Thymus (tissue), 11 donors: ENCODE results near the gene MARK3. TPM values are rescaled to one million over a fixed set of nuclear protein-coding genes. Genes with fewer than 3 reads are reported as not detected.

Source experiments
- DNase-seq, 9 donors: peaks; one replicate each; pipeline ENCODE4 v3.0.0-alpha.2; 2013; ENCODE audit warnings: low spot score in 9 of 9, low read depth in 6 of 9, missing footprints in 1 of 9
- H3K27ac ChIP-seq, 2 donors: one replicate each; pipeline ENCODE4 v1.5.1; 2013; ENCODE audit warnings: control low read depth in 1 of 2, low read depth in 1 of 2, low read length in 1 of 2, mild to moderate bottlenecking in 1 of 2, moderate library complexity in 1 of 2
- H3K27me3 ChIP-seq, 2 donors: one replicate each; pipeline ENCODE4 v1.5.1; 2013; ENCODE audit warnings: low read length in 1 of 2; ENCODE audit not compliant: control insufficient read depth in 2 of 2, insufficient read depth in 1 of 2
- H3K36me3 ChIP-seq, 2 donors: one replicate each; pipeline ENCODE4 v1.5.1; 2013; ENCODE audit warnings: low read length in 1 of 2, mild to moderate bottlenecking in 1 of 2, moderate library complexity in 1 of 2; ENCODE audit not compliant: control insufficient read depth in 2 of 2, insufficient read depth in 2 of 2
- H3K4me1 ChIP-seq, 2 donors: one replicate each; pipeline ENCODE4 v1.5.1; 2013; ENCODE audit warnings: low read length in 2 of 2; ENCODE audit not compliant: control insufficient read depth in 2 of 2, insufficient read depth in 2 of 2
- H3K4me3 ChIP-seq, 2 donors: one replicate each; pipeline ENCODE4 v1.5.1; 2013; ENCODE audit warnings: low read length in 2 of 2, control low read depth in 1 of 2, mild to moderate bottlenecking in 1 of 2
- H3K9me3 ChIP-seq, 2 donors: one replicate each; pipeline ENCODE4 v1.5.1; 2013; ENCODE audit warnings: low read length in 1 of 2, mild to moderate bottlenecking in 1 of 2; ENCODE audit not compliant: control insufficient read depth in 2 of 2, insufficient read depth in 1 of 2
- WGBS: extraction: QIAGEN DNeasy Blood & Tissue Kit; methylation state at CpG from one replicate; pipeline ENCODE4 v1.1.7; 2013; 5-methylcytosine and 5-hydroxymethylcytosine counted together
- polyA plus RNA-seq: library from polyadenylated mRNA; stranded (reverse); fragments of 200-250 nt; gene quantifications from one replicate; pipeline ENCODE4 v1.2.3, GENCODE V29; 2013
- total RNA-seq: library from RNA; stranded (reverse); fragments of 120-200 nt; gene quantifications from one replicate; pipeline ENCODE4 v1.2.4, GENCODE V29; 2013
- donor health status: healthy.

The MARK3 gene
- total and polyA plus RNA-seq, 2 donors, result 50.8 to 91.6 TPM

DNA sequence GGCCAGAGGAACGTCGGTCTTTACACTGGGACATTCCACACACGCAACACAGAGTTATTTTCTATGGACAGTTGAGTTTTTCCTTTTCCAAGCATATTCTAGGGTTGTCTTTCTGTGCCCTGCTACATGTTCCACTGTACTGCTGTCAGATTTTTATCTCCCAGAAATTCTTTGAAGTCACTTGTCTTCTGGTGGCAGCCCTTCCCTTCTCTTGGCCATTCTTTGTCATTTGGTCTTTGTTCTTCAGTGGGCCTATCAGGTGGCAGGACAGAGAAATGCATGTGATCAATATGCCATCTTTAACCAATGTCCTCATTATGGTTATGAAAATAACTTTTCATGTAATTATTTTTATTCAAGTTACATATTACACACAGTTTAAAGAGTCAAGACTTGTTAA, 36.3 kb downstream of the MARK3 start:
- WGBS, result 97% methylated on average over 3 of the region's 3 CpGs
- no peaks in the 10 kb centered on the region for H3K9me3 ChIP-seq
- no peak overlapping the region for H3K4me3 ChIP-seq
- H3K36me3 ChIP-seq, result peaks cover 12% of the 10 kb centered on the region in 2 donors
- H3K27me3 ChIP-seq, result no peaks in the 10 kb centered on the region
- H3K4me1 ChIP-seq, result no peaks in the 10 kb centered on the region
- H3K27ac ChIP-seq, result no peak overlapping the region
- no peak for DNase-seq

DNA sequence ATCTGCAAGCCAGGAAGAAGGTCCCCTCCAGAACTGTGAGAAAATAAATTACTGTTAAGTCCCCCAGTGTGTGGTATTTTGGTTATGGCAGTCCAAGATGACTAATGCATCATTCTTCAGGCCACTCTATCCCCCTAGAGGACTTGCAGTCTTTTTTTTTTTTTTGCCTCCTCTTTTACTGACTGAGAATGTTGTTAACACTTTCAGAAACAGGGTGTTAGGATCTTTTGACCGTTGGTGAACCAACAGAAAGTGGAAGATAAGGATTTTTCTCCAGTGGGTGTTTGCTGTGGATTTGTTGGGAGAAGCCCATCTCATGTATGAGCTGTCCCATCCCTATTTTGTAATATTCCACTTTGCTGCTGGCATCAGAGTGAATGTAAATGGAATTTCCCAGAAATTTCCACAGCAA, 37.8 kb downstream of the MARK3 start:
- WGBS, result 95% methylated on average over 1 of the region's 1 CpG
- no peak overlapping the region for H3K27ac ChIP-seq

DNA sequence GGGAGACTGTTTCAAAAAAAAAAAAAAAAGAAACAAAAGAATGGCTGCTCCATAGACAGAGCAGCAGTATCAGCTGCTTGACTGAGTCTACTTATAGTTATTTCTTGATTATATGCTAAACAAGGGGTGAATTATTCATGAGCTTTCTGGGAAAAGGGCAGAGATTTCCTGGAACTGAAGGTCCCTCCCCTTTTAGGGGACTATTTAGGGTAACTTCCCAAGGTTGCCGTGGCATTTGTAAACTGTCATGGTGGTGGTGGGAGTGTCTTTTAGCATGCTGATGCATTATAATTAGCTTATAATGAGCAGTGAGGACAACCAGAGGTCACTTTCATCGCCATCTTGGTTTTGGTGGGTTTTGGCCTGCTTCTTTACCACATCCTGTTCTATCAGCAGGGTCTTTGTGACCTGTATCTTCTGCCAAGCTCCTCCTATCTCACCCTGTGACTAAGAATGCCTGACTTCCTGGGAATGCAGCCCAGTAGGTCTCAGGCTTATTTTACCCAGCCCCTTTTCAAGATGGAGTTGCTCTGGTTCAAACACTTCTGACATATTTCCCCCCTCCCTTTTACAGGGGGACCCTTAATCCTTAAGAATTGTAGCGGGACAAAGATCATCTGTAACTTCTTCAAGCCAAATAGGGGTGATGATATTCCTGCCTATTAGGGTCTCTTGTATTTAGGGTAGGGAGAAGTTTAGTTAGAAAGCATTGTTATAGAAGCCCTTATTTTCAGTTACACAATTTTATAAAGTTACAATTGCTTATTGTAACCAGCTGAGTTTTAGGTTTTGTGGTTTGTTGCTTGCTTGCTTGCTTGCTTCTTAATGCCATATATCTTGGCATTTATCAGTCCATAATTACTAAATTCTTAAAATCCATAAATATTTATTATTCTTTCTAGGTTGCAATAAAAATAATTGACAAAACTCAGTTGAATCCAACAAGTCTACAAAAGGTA, 42.5 kb downstream of the MARK3 start:
- Histone ChIP-seq H3K36me3 (peaks cover 4 to 8% of the 10 kb centered on the region in 2 donors), H3K9me3 (no peaks in the 10 kb centered on the region), H3K4me3 (no peak overlapping the region), H3K27me3 (no peaks in the 10 kb centered on the region), H3K27ac (no peak overlapping the region), H3K4me1 (no peaks in the 10 kb centered on the region)
- DNase-seq, result no peak
- 93% methylated on average over 3 of the region's 3 CpGs for WGBS

More for the DNA sequence above, 37.8 kb downstream of the MARK3 start:
- Histone ChIP-seq H3K4me3 (no peak overlapping the region), H3K27me3 (no peaks in the 10 kb centered on the region), H3K36me3 (peaks cover 8% of the 10 kb centered on the region in 2 donors), H3K9me3 (no peaks in the 10 kb centered on the region), H3K4me1 (no peaks in the 10 kb centered on the region)
- DNase-seq, result no peak

DNA sequence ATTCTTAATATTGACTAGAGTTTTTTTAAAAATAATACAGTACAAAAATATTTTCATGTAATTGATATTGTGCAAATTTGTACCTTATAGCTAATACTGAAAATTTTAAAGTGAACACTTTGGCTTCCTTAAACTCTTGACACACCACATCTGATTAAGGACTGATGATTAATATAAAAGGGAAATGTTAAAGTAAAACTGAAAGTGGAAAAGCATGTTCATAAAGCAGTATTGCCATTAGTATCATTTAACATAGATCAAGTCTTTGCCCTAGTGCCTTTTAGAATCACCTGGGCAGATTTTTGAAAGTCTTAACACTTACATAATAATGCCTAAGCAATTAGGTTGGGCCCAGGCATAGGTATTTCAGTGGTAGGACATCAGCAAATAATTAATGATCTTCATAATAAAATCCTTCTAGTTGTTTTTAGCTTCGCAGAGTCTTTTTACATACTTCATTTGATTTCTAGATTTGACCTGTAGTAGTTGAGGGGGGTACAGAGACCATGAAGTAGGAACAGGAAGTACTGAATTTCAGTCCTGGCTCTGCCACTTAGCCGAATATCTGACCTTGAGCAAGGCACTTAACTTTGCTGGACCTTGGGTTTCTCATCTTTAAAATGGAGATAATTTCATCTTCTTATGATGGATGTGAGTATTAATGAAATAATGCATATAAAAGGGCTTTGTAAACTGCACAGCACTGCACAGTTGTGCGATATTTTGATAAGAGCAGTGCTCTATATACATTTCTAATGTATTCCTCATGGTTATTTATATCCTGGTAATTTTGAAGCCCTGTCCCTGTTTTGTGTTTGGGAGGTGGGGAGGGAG, 43.7 kb downstream of the MARK3 start:
- H3K4me1 ChIP-seq, result no peaks in the 10 kb centered on the region
- no peak overlapping the region for H3K27ac ChIP-seq
- no peaks in the 10 kb centered on the region for H3K9me3 ChIP-seq
- H3K4me3 ChIP-seq, result no peak overlapping the region
- WGBS, result 82% methylated on average over 3 of the region's 3 CpGs
- no peak for DNase-seq
- no peaks in the 10 kb centered on the region for H3K27me3 ChIP-seq
- peaks cover 6 to 8% of the 10 kb centered on the region in 2 donors for H3K36me3 ChIP-seq

DNA sequence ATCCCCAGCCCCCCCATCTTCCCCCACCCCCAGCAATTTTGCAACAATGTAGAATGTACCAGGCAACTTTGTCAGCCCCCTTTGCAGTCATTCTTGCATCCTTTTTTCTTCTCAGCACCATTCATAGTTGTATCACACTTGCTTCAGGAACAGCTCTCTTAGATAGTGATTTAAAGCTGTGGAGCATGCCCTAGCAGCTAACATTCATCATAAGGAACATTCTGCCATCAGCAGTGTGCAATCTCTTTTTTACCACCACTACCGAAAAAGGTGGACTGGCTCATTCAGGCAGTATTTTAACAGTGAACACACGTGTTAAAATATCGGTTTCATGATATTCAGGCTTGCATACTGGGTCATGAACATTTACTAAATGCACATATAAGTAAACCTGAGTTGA, 45.1 kb downstream of the MARK3 start:
- Histone ChIP-seq H3K27me3 (no peaks in the 10 kb centered on the region), H3K4me1 (no peaks in the 10 kb centered on the region), H3K4me3 (no peak overlapping the region), H3K27ac (no peak overlapping the region), H3K9me3 (no peaks in the 10 kb centered on the region), H3K36me3 (peaks cover 11 to 12% of the 10 kb centered on the region in 2 donors)
- WGBS, result 99% methylated on average over 3 of the region's 3 CpGs
- no peak for DNase-seq

DNA sequence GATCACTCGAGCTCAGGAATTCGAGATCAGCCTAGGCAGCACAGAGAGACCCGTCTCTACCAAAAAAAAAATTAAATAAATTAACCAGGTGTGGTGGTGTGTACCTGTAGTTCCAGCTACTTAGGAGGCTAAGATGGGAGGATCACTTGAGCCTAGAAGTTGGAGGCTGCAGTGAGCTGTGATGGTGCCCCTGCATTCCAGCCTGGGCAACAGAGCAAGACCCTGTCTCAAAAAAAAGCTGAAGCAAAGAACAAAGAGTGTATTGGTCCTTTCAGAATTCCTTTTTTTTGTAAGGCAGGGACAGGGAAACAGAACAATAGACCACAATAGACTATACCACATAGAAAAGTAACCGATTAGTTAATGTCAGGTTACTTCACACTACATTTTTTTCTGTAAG, 47.4 kb downstream of the MARK3 start:
- Histone ChIP-seq H3K9me3 (no peaks in the 10 kb centered on the region), H3K4me1 (no peaks in the 10 kb centered on the region), H3K36me3 (peaks cover 7 to 10% of the 10 kb centered on the region in 2 donors), H3K4me3 (no peak overlapping the region), H3K27me3 (no peaks in the 10 kb centered on the region), H3K27ac (no peak overlapping the region)
- no peak for DNase-seq
- 98% methylated on average over 4 of the region's 4 CpGs for WGBS

DNA sequence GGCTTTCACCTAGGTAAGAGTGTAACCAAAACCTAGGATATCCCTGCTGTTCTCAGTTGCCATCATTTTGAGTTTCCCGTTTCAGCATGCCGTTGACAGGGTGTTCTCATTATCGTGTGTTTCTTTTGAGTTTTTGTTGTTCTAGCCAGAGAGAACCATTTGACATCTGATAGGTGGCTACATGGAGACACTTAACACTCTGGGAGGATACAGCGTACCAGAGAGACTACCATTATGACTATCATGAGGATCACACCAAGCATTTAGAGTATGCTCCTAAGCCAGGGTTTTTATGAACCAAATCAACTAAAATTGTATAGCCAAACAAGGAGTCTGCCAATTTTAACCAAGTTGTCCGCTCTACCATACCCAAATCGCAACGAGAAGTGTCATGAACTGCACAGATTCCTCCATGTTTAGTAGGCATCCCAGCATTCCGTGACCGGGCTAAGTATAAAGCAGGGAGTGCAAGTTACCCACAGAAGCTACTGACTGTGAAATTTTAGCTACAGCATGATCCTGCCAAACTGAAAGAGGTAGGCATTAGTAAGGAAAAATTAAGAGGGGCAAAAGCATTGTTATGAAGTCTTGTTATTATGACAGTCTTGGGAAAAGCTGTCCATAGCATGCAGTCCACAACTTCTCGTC, 48.8 kb downstream of the MARK3 start:
- no peaks in the 10 kb centered on the region for H3K4me1 ChIP-seq
- H3K4me3 ChIP-seq, result no peak overlapping the region
- peaks cover 7 to 13% of the 10 kb centered on the region in 2 donors for H3K36me3 ChIP-seq
- DNase-seq, result no peak
- H3K27me3 ChIP-seq, result no peaks in the 10 kb centered on the region
- WGBS, result 91% methylated on average over 10 of the region's 10 CpGs
- no peaks in the 10 kb centered on the region for H3K9me3 ChIP-seq
- H3K27ac ChIP-seq, result no peak overlapping the region

DNA sequence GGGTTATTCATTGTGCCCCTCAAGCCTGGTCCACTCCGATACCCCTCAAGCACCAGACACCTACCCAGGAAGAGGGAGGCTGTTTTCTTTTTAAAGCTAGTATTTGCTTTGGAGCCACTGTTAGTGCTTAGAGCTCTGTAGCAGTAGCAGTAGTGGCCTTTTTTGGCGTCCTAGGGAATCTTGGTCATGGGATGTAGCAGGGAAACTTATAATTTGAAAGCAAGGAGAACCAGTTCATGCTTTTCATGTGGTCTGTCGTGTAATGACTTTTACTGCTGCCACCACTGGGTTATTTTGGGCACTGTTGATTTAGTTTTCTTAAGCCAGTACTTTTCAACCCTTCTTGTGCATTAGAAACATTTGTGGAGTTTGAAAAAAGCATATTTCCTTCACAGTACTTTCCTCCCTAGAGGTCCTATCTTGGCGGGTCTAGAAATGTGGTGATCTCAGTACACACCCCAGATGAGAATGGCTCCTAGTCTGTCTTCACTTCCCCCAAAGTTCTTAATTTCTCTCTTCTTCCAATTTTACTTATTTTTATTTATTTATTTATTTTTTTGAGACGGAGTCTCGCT, 49.7 kb downstream of the MARK3 start:
- WGBS, result 95% methylated on average over 6 of the region's 6 CpGs
- Histone ChIP-seq H3K27me3 (no peaks in the 10 kb centered on the region), H3K4me1 (no peaks in the 10 kb centered on the region), H3K27ac (no peak overlapping the region), H3K4me3 (no peak overlapping the region), H3K36me3 (peaks cover 7 to 22% of the 10 kb centered on the region in 2 donors), H3K9me3 (no peaks in the 10 kb centered on the region)
- DNase-seq, result no peak
